NCI-H1105 (cell line): ENCODE data around the gene PRKD1.

Experiments
- DNase-seq: peaks from one replicate; lab custom pipeline; 2025; lab: John Stamatoyannopoulos, UW

PRKD1 gene

DNA sequence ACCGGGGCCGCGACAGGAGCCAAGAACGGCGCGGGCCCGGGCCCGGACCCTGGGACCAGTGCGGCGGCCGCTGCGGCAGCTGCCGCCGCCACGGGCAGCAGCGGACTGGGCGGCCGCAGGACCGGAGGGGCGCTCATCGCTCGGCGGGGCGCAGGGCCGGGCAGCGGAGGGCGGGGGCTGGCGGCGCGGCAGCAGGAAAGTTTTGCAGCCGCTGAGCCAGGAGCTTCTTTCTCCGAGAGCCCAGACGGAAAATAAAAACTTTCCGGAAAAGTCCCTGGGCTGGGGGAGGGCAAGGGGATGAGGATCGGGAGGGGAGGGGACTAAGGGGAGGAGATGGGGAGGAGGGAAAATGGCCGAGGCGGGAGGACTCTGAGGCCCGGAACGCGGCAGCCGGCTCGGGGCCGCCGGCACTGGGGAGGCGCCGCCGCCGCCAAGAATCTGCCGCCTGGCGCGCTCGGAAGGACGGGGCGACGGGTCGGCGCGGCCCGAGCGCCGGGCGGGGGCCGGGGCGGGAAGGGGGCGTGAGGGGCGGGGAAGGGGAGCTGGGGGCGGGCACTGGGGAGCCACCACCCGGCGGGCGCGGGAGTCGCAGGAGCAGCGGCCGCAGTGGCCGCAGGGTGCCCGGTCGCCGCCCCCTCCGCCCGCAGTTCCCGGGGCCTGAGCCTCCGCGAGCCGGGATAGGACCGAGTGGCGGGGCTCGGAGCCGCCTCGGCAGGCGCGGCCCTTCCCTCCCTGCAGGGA, at the start of gene PRKD1:
Gene PRKD1, minus strand, starts transcription at position 472 of the 741 bp plus-strand sequence.
- no peak for DNase-seq

DNA sequence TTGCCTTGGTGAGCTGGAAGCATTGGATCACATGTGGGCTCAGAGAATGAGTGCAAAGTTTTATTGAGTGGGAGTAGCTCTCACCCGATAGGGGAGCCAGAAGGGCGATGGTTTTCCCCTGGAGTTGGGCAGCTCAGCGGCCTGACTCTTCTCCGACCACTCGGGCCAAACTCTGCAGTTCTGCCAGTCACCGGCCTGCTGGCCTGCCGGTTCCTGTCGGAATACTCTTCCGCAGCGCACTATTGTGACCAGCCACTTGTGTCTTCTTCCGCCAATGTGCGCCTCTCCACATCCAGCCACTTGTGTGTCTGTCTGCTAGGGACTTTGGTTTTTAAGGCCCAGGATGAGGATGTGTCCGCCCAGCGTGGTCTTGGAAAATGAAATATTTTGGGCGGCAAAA, 43.5 kb upstream of the PRKD1 start:
- DNase-seq, result no peak

DNA sequence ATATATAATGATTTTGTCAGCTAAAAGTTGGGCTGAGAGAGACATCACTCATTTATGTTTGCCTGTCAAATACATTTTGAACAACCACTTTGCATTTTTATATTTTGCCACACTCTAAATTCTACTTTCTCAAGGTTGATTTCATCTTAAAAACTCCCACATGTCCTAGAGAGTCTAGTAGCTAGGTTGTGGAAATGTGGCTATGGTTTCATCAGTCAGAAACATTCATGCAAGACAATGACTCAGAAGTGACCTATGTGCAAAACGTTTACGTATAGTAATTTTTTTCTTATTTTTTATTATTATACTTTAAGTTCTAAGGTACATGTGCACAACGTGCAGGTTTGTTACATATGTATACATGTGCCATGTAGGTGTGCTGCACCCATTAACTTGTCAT, 27.4 kb upstream of the PRKD1 start:
- no peak for DNase-seq

DNA sequence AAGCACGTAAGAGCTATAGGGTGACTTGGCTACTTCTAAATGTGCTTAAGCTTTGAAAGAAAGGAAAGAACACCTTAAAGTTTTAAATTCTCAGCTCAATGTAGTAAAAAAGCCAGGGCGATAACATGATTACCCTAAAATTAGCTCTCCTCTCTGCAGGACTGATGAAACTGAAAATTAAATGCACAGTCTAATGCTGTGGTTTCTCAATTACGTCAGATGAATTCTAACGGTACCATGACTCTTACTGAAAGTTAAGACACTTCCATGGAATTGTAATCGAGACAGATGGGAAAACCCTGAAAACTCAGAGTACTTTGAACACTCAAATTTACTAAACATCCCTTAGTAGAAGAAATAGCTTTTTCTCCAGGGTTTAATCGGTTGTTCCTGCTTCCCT, 25.9 kb upstream of the PRKD1 start:
- DNase-seq, result no peak

DNA sequence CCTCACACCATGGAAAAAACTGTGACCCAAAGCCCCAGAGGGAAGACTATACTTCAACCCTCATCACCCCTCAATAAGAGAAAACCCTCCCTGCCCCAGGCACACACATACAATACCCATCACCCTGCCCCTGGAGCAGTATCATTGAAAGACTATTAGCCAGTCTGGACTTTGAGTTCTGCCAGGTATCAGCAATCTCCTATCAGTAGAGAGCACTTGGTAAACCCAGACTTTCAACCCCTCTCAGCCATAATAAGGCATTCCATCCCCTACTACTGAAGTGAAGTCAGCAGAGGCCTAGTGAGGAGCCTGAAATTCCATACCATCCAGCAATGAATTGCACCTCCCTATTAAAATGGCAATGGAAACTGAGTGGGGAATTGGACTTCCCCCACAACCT, 16.4 kb upstream of the PRKD1 start:
- DNase-seq, result no peak

DNA sequence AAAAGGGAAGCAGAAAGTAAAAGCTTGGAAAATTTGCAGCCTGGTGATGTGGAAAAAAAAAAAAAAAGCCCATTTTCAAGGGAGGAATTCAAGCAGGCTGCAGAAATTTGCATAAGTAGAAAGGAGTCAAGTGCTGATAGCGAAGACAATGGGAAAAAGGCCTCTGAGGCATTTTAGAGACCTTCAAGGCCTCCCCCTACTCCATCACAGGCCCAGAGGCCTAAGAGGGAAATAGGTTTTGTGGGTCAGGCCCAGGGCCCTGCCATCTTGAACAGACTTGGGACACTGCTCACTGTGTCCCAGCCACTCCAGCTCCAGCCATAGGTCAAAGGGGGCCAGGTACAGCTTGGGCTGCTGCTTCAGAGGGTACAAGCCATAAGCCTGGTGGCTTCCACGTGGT, 13.8 kb upstream of the PRKD1 start:
- DNase-seq, result no peak

DNA sequence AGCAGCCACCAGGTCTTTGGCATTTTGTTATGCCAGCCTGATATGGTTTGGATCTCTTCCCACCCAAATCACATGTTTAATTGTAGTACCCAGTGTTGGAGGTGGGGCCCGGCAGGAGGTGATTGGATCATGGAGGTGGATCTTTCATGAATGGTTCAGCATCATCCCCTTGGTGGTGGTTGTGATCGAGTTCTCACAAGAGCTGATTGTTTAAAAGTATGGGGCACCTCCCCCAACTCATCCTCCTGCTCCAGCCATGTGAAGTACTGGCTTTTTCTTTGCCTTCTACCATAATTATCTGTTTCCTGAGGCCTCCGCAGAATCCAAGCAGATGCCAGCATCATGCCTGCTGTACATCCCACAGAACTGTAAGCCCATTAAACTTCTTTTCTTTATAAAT, 12.8 kb upstream of the PRKD1 start:
- DNase-seq, result no peak

DNA sequence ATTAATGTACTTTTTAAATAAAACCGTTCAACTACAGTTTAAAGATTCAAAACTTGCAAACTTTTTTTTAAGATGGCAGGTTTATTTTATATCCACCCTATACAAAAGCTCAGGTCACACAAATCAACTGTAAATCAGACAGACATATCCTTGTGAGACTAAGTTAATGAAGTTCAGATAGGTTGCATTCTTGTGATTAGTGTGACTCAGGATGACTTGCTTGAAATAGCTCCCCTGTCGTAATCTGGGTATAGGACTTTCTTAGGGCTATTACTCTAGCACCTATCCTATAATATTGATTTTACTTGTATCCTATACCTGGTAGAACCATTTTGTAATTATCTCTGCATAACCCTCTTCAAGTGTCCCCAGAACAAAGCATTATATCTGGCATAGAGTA, 9.5 kb upstream of the PRKD1 start:
- no peak for DNase-seq

DNA sequence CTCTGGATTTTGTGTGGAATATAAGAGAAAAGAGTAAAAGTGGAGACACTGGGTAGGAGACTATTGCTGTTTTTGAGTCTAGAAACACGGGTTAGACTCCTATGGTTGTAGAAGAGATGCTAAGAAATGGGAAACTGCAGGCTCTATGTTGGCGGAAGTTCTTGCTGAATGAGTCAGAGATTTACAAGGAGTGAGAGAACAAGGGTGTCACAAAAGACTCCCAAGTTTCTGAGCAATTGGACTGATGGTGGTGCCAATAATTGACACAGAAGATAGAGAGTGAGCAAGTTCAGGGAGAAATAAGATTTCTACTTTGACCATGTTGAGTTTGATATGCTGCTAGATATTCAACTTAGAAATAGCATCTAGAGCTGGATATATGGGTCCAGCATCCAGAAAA, 2.6 kb upstream of the PRKD1 start:
- no peak for DNase-seq

DNA sequence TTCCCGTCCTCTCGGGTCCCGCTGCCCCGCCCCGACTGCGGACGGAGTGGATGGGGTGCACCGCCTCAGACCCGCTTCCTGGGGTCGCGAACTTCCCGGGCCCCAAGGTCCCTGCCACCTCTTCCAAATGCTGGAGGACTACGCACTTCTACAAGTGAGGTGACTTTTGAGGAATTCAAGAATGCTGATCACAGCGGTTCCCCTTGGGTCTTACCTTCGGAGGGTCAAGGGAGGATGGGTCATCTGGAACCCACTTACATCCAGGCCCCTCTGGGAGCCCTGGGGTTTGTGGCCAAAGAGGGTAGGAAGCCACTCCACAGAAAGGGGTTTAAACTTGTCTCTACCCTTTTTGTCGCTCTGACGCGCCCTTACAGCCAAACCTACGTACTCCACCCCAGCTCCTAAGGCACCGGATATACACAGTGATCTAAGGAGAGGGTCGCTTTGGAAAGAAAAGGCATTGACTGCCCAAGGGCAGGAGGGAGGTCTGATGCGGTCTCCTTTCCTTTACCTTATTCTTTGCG, 532 bp upstream of the PRKD1 start:
- no peak for DNase-seq

DNA sequence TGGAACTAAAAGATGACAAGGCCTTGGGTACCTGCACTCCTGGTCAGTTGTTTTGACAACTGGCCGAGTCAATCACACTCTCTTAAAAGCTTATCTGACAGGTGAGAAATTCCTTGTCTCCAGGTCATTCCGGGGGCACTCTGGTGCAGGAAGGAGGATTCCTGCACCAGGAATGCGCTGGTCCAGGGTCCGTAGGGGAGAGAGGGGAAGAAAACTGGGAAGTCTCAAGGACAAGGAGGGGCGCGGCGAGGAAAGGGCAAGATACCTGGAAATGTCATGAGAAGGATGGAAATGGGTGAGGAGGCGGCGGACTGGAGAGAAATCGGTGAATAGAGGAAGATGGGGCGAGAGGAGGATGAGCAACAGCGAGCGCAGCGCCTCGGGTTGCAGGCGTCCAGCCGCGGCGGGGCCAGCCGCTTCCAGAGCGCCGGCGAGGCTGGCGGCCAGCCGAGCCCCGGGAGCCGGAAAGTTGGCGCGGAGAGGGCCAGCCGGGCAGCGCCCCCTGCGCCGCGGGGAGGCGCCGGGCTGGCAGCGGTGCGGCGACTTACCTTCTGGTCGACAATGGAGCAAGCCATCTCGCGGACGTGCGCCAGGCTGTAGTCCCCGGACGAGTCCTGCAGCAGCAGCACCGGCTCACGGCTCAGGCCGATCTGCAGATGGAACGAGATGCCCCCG, 809 bp downstream of the PRKD1 start:
- DNase-seq, result peak; percentile 56

DNA sequence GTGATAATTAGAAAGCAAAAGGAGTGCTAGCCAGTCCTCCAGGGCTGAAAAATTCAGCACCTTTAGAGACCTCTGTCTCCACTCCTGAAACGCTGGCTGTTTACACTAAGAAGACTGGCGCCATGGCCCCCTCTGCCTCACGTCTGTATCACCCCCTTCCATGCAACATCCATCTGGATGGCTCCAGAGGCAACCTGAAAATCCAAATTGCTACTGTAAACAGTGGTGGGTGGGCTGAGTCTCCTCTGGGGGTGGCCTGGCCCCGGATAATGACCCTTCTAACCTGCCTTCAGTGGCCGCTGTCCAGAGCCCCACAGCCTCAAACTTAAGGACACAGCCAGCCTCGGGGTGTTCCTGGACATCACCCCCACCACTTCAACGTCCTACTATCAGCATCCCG, 1.4 kb downstream of the PRKD1 start:
- no peak for DNase-seq

DNA sequence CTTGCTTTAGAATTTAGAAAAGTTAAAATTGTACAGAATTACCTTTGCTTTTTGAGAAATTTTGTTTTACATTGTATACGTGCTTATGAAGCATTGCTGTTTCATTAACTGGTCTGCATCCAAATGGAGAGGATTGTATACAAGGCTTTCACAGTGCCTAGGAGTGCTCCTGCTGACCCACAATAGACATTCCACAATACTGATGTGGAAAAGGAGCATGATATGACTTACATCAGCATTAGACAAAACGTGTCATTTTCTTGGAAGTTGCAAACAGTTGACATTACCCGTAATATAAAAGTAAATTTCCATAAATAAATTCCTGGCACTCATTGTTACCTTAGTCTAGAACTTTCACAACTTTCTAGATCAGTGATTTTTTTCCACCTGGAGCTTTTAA, 1.9 kb downstream of the PRKD1 start:
- no peak for DNase-seq

DNA sequence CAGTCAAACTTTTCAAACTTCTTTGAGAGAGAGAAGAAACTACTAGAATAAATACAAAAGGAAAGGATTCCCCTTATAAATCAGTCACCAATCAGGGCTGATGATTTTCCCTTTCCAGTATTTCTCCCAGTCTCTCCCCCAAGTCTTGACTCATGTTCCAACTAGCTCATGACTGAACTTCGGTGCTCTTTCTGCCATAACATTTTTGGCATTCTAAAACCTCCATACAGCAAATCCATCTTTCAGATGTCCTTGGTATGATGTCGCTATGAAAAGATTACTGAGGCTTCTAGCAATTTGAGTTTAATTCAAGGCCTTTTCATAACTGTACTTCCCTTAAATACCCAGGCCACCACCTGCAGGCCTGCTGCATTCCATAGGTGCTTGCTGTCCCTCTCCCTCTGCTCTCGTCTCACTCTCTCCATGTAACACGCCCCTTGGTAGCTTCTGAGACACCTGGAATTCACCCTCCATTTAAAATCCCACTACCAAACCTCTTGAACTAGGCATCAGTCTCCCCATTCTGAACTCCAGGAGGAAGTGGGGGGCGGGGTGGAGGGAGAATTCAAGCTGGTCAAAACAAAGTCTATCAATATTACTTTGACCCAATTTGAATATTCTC, 2.4 kb downstream of the PRKD1 start:
- DNase-seq, result no peak

DNA sequence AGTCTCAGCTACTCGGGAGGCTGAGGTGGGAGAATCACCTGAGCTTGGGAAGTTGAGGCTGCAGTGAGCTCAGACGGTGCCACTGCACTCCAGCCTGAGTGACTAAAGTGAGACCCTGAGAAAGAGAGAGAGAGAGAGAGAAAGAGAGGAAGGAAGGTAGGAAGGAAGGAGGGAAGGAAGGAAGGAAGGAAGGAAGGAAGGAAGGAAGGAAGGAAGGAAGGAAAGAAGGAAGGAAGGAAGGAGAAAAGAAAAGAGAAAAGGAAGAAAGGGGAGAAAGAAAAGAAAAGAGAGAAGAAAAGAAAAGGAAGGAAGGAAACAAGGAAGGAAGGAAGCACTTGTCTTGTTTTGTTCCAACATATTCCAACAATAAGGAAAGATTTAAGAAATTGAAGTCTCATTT, 7.8 kb downstream of the PRKD1 start:
- DNase-seq, result no peak

DNA sequence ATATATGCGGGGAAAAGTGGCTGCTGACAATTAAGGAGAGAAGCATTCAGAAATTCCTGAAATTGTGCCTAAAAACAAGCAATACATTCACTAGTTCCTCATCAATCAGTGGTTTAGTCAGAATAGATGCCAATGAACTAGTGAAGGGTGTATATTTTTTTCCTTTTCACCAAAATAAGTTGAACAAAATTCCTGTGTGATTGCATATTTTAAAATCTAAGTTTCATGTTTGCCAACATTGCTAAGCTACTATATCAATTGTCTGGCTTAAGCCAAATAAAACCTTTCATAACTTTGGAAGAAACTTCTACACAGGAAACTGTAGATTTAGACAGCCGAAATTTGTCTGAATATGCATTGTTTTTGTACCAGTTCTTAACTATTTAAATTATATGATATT, 8.7 kb downstream of the PRKD1 start:
- no peak for DNase-seq

DNA sequence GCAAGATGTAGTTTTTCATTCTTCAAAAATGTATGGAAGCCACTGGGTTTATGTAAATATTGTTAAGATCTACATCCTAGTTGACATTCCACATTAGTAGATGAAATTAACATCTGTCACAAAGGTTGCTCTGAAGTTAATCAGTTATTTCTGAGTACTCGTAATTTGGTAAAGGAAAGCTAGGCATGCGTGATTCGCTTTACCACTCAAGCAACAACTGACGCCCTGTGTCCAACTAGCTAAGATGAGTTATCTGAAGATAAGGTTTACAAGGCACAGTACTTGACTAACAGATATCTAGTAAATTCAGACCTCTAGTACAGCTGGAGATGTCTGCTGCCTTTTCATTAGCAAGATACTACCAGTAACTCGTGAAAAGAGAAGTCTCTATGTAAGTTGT, 14.1 kb downstream of the PRKD1 start:
- DNase-seq, result no peak

DNA sequence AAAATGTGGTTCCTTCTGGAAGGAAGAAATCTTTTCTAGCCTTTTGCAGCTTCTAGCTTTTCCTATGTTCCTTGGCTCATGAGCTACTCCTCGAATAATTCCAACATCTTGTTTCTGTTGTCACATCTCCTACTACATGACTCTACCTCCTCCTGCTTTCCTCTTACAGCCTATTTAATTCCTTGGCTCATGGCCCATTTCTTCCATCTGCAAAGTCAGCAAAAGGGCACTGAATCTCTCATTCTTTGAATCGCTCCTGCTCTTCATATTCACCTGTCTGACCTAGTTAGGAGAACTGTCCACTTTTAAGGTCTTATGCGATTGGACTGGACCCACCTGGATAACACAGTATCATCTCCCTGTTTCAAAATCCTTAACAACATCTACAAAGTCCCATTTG, 15.8 kb downstream of the PRKD1 start:
- peak; percentile 7 for DNase-seq

DNA sequence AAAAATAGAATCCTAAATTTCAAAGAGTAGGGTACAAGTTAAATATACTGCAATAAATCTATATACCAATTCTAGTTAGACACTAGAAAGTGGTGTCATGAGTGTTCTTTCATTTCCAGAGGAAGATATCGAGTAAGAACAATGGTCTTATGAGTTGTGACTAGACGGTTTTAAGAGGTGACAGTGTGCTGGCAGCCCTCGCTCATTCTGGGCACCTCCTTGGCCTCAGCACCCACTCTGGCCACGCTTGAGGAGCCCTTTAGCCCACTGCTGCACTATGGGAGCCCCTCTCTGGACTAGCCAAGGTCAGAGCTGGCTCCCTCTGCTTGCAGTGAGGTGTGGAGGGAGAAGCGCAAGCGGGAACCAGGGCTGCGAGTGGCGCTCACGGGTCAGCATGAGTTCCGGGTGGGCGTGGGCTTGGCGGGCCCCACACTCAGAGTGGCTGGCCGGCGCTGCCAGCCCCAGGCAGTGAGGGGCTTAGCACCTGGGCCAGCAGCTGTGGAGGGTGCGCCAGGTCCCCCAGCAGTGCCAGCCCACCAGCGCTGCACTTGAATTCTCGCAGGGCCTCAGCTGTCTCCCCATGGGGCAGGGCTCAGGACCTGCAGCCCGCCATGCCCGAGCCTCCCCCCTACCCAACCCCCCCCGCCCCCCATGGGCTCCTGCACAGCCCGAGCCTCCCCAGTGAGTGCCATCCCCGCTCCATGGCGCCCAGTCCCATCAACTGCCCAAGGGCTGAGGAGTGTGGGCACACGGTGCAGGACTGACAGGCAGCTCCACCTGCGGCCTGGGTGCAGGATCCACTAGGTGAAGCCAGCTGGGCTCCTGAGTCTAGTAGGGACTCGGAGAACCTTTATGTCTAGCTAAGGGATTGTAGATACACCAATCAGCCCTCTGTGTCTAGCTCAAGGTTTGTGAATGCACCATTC, 18.7 kb downstream of the PRKD1 start:
- DNase-seq, result no peak

DNA sequence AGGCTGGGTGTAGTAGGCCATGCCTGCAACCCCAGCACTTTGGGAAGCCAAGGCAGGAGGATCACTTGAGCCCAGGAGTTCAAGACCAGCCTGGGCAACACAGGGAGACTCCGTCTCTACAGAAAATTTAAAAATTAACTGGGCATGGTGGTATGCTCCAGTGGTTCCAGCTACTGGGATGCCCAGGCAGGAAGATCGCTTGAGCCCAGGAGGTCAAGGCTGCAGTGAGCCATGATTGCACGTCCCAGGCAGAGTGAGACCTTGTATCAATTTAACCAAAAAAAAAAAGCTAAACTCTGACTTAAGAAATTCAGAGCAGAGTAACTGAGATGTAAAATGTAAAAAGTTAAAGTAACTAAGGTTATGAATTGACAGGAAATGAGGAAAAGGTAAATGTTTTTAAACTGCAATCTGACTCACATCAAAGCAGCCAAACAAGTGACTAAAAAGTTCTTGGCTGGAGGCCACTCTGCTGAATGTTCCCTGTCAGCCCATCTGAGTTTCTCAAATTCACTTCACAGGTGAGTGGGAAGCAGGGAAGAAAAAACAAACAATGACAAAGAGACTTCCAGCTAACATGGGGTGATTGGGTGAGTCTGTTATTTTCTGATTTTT, 21.3 kb downstream of the PRKD1 start:
- no peak for DNase-seq

DNA sequence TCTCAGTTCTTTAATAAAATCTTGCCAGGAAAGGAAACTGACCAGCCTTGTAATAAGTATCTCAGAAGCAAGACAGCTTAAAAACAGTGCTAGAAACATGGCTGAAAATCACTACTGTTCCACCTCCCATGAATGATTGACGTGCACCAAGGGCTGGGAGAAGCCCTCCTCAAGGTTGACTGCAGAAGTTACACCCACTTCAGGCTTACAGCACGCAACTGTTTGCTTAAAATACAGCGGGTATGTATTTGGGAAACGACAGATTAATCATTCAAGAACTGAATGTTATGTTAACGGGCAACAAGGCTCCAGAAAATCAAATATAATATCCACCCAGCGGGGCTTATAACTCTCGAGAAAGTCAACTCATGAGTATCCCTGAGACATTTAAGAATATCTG, 22.1 kb downstream of the PRKD1 start:
- no peak for DNase-seq
